GM18909 (cell line): ENCODE data around the gene HDAC8.

Experiments
- ATAC-seq: cut with Tn5 transposase; IDR thresholded peaks from one replicate; pipeline ENCODE4 v1.9.1; 2021; ENCODE audit warnings: mild to moderate bottlenecking; ENCODE audit not compliant: unreplicated experiment, poor library complexity

The HDAC8 gene

DNA sequence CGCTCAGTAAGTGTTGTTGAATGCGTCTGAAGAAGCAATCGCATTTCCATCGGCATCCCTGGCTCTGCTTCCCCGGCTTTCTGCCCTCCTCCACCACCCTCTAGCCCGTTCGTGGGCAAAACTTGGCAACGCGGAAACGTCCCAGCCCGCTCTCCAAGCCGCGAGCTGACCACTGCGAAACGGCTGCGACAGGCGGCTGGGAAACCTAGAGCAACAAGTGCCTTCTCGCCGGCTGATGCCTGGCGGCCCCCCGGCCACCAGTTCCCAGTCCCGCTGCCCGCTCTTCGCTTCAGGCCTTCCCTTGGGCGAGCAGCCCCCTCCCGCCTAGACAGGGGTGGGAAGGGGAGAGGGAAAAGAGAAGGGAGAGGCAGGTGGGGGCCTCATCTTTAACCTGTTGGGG is 267.8 kb downstream of the HDAC8 start:
- ATAC-seq = no peak

DNA sequence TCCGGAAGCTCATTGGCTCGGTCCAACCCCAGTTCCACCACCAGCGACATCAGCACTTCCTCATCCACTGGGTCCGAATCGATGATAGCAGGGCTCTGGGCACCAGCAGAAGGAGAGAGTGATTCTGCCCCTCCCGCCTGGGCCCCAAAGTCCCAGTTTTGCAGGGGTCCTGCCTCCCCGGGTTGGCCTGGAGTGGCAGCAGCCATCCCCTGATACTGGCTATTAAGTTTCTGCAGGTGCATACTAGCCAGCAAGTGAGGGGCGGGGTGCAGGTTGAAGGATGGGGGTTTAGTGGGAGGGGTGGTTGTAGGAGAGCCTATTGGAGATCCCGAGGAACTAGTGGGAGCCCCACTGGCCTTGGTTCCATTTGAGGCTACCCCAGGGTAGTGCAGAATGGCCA is 270.9 kb downstream of the HDAC8 start:
- ATAC-seq = no peak

DNA sequence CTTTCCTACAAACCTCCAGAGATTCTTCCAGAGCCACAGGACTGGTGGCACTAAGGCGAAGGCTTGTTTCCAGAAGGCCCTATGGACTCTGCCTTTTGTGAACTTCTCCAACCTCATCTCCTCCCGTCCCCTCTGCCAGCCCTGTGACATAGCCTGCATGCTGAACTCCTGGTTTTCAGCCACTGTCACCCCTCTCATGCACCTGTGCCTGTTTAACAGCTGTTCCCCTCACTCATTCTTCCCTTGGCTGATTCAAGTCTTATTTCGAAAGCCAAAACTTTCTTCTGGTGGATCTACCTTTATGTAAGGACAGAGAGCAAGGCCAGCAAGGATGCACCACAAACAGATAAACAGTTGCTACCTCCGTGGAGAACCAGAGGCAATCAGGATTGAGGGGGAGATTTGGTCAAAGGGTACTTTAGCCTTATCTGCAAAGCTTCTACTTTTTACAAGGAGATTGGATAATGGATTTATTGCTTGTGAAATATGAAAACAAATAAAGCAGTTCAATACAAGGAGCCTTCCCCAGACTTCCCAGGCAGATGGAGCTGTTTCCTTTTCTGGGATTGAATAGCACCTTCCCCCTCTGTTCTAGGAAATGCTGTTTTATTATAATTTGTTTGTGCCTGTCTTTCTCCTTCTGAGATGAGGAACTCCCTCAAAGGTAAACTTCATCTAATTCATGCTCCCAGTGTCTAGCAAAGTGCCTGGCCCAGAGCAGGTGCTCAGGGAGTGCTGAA is 272.6 kb downstream of the HDAC8 start:
- no peak for ATAC-seq

DNA sequence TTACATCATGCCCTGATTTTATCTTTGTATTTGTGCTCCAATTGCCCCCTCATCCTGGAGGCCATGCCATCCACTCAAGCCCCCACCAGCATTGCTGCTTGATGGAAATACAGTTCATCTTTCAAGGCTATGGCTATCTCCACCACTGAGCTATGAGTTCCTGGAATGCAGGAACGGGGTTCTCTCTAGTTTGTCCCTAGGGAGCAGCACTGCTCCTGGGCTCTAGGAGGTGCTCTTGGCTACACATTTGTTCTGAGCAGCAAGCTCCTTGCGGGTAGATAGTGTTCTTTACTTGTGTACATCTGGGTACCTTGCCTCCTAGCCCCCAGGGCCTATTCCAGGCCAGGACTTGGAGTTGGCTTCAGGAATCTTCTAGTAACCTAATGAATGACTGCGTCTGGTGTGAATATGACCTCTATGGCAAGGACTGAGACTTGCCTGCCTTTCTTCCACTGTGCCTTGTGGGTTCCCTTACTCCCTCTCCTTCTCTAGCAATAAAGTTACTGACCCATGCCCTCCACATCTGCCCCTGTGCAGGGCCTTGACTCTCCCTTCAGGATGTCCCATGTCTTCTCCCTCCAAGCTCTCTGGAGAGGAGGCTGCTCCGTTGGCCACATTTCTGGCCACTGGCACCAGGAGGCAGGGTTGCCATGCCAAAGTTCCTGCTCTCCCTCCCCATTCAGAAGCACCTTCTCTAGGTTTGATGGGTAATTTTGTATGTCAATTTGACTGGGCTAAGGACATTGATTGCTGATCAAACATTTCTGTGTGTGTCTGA is 274.5 kb downstream of the HDAC8 start:
- ATAC-seq = no peak

DNA sequence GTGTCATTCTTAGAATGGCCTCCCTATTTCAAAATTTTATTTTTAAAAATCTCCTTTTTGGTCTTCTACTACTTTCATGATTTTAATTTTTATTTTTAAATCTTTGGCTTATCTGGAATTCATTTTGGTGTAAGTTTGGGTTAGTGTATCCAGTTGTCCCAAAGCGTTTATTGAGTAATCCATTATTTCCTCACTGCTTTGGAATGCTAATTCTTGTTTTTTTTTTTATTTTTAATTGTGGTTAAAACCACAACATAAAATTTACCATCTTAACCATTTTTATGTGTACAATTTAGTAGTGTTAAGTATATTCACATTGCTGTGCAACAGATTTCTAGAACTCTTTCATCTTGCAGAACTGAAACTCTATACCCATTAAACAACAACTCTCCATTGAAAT is 275.7 kb downstream of the HDAC8 start:
- ATAC-seq = no peak

DNA sequence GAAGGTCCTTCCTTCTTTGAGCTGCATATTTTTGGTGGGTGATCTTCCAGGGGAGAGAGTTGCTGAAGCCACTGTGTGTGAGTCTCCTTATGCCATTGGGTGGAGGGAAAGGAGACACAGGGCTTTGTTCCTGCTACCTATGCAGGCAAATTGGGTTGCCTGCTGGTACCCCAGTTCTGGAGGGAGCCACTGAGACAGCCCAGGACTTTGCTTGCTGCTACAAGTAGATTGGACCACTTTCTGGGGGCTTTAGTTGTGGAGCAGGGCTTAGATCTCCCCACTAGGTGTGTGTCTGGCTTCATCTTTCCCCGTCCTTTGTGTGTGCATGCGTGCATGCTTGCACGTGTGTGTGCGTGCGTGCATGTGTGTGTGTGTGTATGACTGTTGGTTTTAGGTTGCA is 276.9 kb downstream of the HDAC8 start:
- ATAC-seq = no peak

DNA sequence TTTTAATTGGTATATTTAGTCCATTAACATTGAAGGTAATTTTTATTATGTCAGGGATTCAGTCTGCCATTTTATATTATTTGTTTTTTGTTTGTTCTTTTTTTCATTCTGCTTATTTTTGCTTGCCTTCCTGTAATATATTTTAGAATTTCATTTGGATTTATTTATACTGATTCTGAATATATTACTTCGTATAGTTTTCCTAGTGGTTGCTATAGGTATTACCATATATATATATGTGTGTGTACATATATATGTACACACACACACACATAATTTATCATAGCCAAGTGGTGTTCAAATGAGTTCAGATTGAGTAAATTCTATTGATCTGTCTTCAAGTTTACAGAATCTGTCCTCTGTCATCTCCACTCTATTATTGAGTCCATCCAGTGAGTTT is 278.1 kb downstream of the HDAC8 start:
- no peak for ATAC-seq

DNA sequence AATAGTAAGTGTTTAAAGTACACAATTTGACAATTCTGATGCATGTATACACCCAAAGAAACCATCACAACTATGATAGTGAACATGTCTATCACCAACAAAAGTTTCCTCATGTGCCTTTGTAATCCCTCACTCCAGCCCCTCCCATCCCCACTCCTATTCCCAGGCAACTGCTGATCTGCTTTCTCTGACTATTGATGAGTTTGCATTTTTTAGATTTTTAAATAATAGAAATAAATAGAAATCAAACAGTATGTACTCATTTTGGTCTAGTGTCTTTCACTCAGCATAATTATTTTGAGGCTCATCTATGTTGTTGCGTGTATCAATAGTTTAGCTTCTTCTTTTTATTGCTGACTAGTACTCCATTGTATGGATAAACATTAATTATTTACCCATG is 290.3 kb downstream of the HDAC8 start:
- no peak for ATAC-seq

DNA sequence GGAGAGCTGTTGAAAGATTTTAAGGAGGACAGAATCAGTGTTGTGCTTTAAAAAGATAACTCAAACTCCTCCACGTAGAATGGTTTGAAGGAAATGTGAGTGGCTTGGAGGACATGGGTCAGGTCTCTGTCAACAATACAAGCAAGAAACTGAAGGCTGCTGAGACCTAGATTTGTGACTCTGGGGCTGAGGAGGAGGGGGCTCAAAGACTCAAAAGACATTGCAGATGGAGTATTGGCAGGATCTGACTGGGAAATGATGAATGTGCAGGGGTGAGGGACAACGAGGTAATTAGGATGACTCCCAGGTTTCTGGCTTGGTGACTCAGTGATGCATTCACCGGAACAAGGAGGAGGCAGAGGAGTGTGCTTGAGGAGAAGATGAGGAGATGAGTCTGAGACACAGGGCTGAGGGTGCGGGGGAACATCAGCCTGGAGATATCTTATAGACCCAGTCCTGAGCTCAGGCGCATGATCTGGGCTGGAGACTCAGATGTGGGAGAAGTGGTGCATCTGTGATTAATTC is 292.3 kb downstream of the HDAC8 start:
- no peak for ATAC-seq
